Measurements from ENCODE around the gene CHN2.

CHN2 gene

GRCh38 chr7:29314148-29314547, 119.6 kb downstream of the CHN2 start:
- no peaks in the 10 kb centered on the region for H3K36me3 ChIP-seq (ENCODE audit: control insufficient read depth in 5 of 5, insufficient read depth in 5 of 5, low read length in 5 of 5)
- H3K4me1 ChIP-seq (ENCODE audit: control insufficient read depth in 5 of 5, insufficient read depth in 5 of 5, low read length in 5 of 5): peaks cover 0 to 6% (median 4%) of the 10 kb centered on the region in 5 donors
- no peak overlapping the region for H3K9ac ChIP-seq (ENCODE audit: low read length in 5 of 5)
- no peaks in the 10 kb centered on the region for H3K27me3 ChIP-seq (ENCODE audit: control insufficient read depth in 5 of 5, insufficient read depth in 4 of 5, low read length in 5 of 5)
- H3K4me3 ChIP-seq (ENCODE audit: low read depth in 1 of 5, low read length in 5 of 5): no peak overlapping the region
- no peaks in the 10 kb centered on the region for H3K9me3 ChIP-seq (ENCODE audit: control insufficient read depth in 5 of 5, low read length in 5 of 5)
- no peak overlapping the region for H3K27ac ChIP-seq (ENCODE audit: low read depth, low read length)

- H3K36me3 ChIP-seq (ENCODE audit: control insufficient read depth in 5 of 5, insufficient read depth in 5 of 5, low read length in 5 of 5): no peaks in the 10 kb centered on the region
- H3K4me1 ChIP-seq (ENCODE audit: control insufficient read depth in 5 of 5, insufficient read depth in 5 of 5, low read length in 5 of 5): peaks cover 0 to 17% (median 13%) of the 10 kb centered on the region in 5 donors
- no peak overlapping the region for H3K4me3 ChIP-seq (ENCODE audit: low read depth in 1 of 5, low read length in 5 of 5)
- no peaks in the 10 kb centered on the region for H3K9me3 ChIP-seq (ENCODE audit: control insufficient read depth in 5 of 5, low read length in 5 of 5)
- no peak overlapping the region for H3K27ac ChIP-seq (ENCODE audit: low read depth, low read length)
- no peaks in the 10 kb centered on the region for H3K27me3 ChIP-seq (ENCODE audit: control insufficient read depth in 5 of 5, insufficient read depth in 4 of 5, low read length in 5 of 5)
- no peak overlapping the region for H3K9ac ChIP-seq (ENCODE audit: low read length in 5 of 5)
Measured at GRCh38 chr7:29315122-29315891, 120.7 kb downstream of the CHN2 start.

- no peak overlapping the region for H3K9ac ChIP-seq (ENCODE audit: low read length in 5 of 5)
- no peaks in the 10 kb centered on the region for H3K36me3 ChIP-seq (ENCODE audit: control insufficient read depth in 5 of 5, insufficient read depth in 5 of 5, low read length in 5 of 5)
- no peak overlapping the region for H3K4me3 ChIP-seq (ENCODE audit: low read depth in 1 of 5, low read length in 5 of 5)
Measured at GRCh38 chr7:29315892-29316270, 121.3 kb downstream of the CHN2 start.

GRCh38 chr7:29316926-29317325, 122.4 kb downstream of the CHN2 start:
- H3K4me1 ChIP-seq (ENCODE audit: control insufficient read depth in 5 of 5, insufficient read depth in 5 of 5, low read length in 5 of 5): peaks cover 0 to 20% (median 16%) of the 10 kb centered on the region in 5 donors
- H3K27me3 ChIP-seq (ENCODE audit: control insufficient read depth in 5 of 5, insufficient read depth in 4 of 5, low read length in 5 of 5): no peaks in the 10 kb centered on the region
- no peak overlapping the region for H3K4me3 ChIP-seq (ENCODE audit: low read depth in 1 of 5, low read length in 5 of 5)
- no peak overlapping the region for H3K27ac ChIP-seq (ENCODE audit: low read depth, low read length)
- H3K9ac ChIP-seq (ENCODE audit: low read length in 5 of 5): no peak overlapping the region
- H3K36me3 ChIP-seq (ENCODE audit: control insufficient read depth in 5 of 5, insufficient read depth in 5 of 5, low read length in 5 of 5): no peaks in the 10 kb centered on the region
- H3K9me3 ChIP-seq (ENCODE audit: control insufficient read depth in 5 of 5, low read length in 5 of 5): no peaks in the 10 kb centered on the region

More at GRCh38 chr7:29315892-29316270, 121.3 kb downstream of the CHN2 start:
- H3K9me3 ChIP-seq (ENCODE audit: control insufficient read depth in 5 of 5, low read length in 5 of 5): no peaks in the 10 kb centered on the region
- H3K4me1 ChIP-seq (ENCODE audit: control insufficient read depth in 5 of 5, insufficient read depth in 5 of 5, low read length in 5 of 5): peaks cover 0 to 20% (median 16%) of the 10 kb centered on the region in 5 donors
- H3K27me3 ChIP-seq (ENCODE audit: control insufficient read depth in 5 of 5, insufficient read depth in 4 of 5, low read length in 5 of 5): no peaks in the 10 kb centered on the region
- no peak overlapping the region for H3K27ac ChIP-seq (ENCODE audit: low read depth, low read length)

- Histone ChIP-seq H3K27me3 (ENCODE audit: control insufficient read depth in 5 of 5, insufficient read depth in 4 of 5, low read length in 5 of 5) (no peaks in the 10 kb centered on the region), H3K4me3 (ENCODE audit: low read depth in 1 of 5, low read length in 5 of 5) (no peak overlapping the region), H3K36me3 (ENCODE audit: control insufficient read depth in 5 of 5, insufficient read depth in 5 of 5, low read length in 5 of 5) (no peaks in the 10 kb centered on the region), H3K9me3 (ENCODE audit: control insufficient read depth in 5 of 5, low read length in 5 of 5) (no peaks in the 10 kb centered on the region), H3K27ac (ENCODE audit: low read depth, low read length) (no peak overlapping the region), H3K9ac (ENCODE audit: low read length in 5 of 5) (no peak overlapping the region), H3K4me1 (ENCODE audit: control insufficient read depth in 5 of 5, insufficient read depth in 5 of 5, low read length in 5 of 5) (peaks cover 0 to 20% (median 16%) of the 10 kb centered on the region in 5 donors)
Measured at GRCh38 chr7:29318853-29319718, 124.5 kb downstream of the CHN2 start.

GRCh38 chr7:29319719-29320521, 125.3 kb downstream of the CHN2 start:
- H3K4me1 ChIP-seq (ENCODE audit: control insufficient read depth in 5 of 5, insufficient read depth in 5 of 5, low read length in 5 of 5): peaks cover 0 to 20% (median 16%) of the 10 kb centered on the region in 5 donors
- H3K9ac ChIP-seq (ENCODE audit: low read length in 5 of 5): no peak overlapping the region

GRCh38 chr7:29320577-29320976, 126.0 kb downstream of the CHN2 start:
- no peak overlapping the region for H3K27ac ChIP-seq (ENCODE audit: low read depth, low read length)

More at GRCh38 chr7:29319719-29320521, 125.3 kb downstream of the CHN2 start:
- H3K27me3 ChIP-seq (ENCODE audit: control insufficient read depth in 5 of 5, insufficient read depth in 4 of 5, low read length in 5 of 5): no peaks in the 10 kb centered on the region
- H3K36me3 ChIP-seq (ENCODE audit: control insufficient read depth in 5 of 5, insufficient read depth in 5 of 5, low read length in 5 of 5): no peaks in the 10 kb centered on the region
- H3K9me3 ChIP-seq (ENCODE audit: control insufficient read depth in 5 of 5, low read length in 5 of 5): no peaks in the 10 kb centered on the region
- H3K27ac ChIP-seq (ENCODE audit: low read depth, low read length): no peak overlapping the region
- no peak overlapping the region for H3K4me3 ChIP-seq (ENCODE audit: low read depth in 1 of 5, low read length in 5 of 5)

GRCh38 chr7:29322023-29322712, 127.6 kb downstream of the CHN2 start:
- peaks cover 0 to 17% (median 15%) of the 10 kb centered on the region in 5 donors for H3K4me1 ChIP-seq (ENCODE audit: control insufficient read depth in 5 of 5, insufficient read depth in 5 of 5, low read length in 5 of 5)
- H3K27me3 ChIP-seq (ENCODE audit: control insufficient read depth in 5 of 5, insufficient read depth in 4 of 5, low read length in 5 of 5): no peaks in the 10 kb centered on the region
- no peak overlapping the region for H3K27ac ChIP-seq (ENCODE audit: low read depth, low read length)
- H3K4me3 ChIP-seq (ENCODE audit: low read depth in 1 of 5, low read length in 5 of 5): no peak overlapping the region
- no peaks in the 10 kb centered on the region for H3K9me3 ChIP-seq (ENCODE audit: control insufficient read depth in 5 of 5, low read length in 5 of 5)
- H3K36me3 ChIP-seq (ENCODE audit: control insufficient read depth in 5 of 5, insufficient read depth in 5 of 5, low read length in 5 of 5): no peaks in the 10 kb centered on the region
- no peak overlapping the region for H3K9ac ChIP-seq (ENCODE audit: low read length in 5 of 5)

More at GRCh38 chr7:29320577-29320976, 126.0 kb downstream of the CHN2 start:
- Histone ChIP-seq H3K4me3 (ENCODE audit: low read depth in 1 of 5, low read length in 5 of 5) (no peak overlapping the region), H3K4me1 (ENCODE audit: control insufficient read depth in 5 of 5, insufficient read depth in 5 of 5, low read length in 5 of 5) (peaks cover 0 to 17% (median 15%) of the 10 kb centered on the region in 5 donors), H3K36me3 (ENCODE audit: control insufficient read depth in 5 of 5, insufficient read depth in 5 of 5, low read length in 5 of 5) (no peaks in the 10 kb centered on the region), H3K9me3 (ENCODE audit: control insufficient read depth in 5 of 5, low read length in 5 of 5) (no peaks in the 10 kb centered on the region), H3K27me3 (ENCODE audit: control insufficient read depth in 5 of 5, insufficient read depth in 4 of 5, low read length in 5 of 5) (no peaks in the 10 kb centered on the region), H3K9ac (ENCODE audit: low read length in 5 of 5) (no peak overlapping the region)

- Histone ChIP-seq H3K9me3 (ENCODE audit: control insufficient read depth in 5 of 5, low read length in 5 of 5) (no peaks in the 10 kb centered on the region), H3K36me3 (ENCODE audit: control insufficient read depth in 5 of 5, insufficient read depth in 5 of 5, low read length in 5 of 5) (no peaks in the 10 kb centered on the region), H3K9ac (ENCODE audit: low read length in 5 of 5) (no peak overlapping the region), H3K4me1 (ENCODE audit: control insufficient read depth in 5 of 5, insufficient read depth in 5 of 5, low read length in 5 of 5) (peaks cover 0 to 25% (median 16%) of the 10 kb centered on the region in 5 donors), H3K4me3 (ENCODE audit: low read depth in 1 of 5, low read length in 5 of 5) (no peak overlapping the region), H3K27ac (ENCODE audit: low read depth, low read length) (no peak overlapping the region), H3K27me3 (ENCODE audit: control insufficient read depth in 5 of 5, insufficient read depth in 4 of 5, low read length in 5 of 5) (no peaks in the 10 kb centered on the region)
Measured at GRCh38 chr7:29325476-29325875, 130.9 kb downstream of the CHN2 start.
